Fibroblast of skin of abdomen (primary cell): ENCODE results near the gene RAB2B.
"Not testable (repeated sequence)": the region's sequence is repeated elsewhere in the genome, so short reads cannot be mapped to it uniquely, and the experiment has no call there.

Experiments
- DNase-seq: peaks from one replicate; pipeline ENCODE4 v3.0.0-alpha.2; 2013

The RAB2B gene

GRCh38 chr14:21486640-21487087 is 9.9 kb upstream of the RAB2B start:
- peak; percentile 81 for DNase-seq

DNA sequence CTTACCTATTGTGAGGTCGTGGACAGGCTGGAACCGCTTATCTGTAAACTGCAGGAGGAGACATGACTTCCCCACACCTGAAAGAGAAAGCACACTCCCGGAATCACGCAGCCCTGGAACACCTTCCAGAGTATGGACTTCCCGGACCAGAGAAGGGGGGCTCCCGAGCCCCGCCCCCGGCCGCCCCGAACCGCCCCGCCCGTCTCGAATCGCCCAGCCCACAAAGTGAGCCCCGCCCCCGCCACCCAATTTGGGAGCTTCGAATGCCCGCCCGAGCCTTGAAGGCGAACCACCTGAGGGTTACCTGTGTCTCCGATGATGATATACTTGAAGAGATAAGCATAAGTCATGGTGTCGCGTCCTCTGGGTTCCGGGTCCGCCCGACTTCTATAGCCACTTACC is 235 bp downstream of the RAB2B start:
- no peak for DNase-seq

DNA sequence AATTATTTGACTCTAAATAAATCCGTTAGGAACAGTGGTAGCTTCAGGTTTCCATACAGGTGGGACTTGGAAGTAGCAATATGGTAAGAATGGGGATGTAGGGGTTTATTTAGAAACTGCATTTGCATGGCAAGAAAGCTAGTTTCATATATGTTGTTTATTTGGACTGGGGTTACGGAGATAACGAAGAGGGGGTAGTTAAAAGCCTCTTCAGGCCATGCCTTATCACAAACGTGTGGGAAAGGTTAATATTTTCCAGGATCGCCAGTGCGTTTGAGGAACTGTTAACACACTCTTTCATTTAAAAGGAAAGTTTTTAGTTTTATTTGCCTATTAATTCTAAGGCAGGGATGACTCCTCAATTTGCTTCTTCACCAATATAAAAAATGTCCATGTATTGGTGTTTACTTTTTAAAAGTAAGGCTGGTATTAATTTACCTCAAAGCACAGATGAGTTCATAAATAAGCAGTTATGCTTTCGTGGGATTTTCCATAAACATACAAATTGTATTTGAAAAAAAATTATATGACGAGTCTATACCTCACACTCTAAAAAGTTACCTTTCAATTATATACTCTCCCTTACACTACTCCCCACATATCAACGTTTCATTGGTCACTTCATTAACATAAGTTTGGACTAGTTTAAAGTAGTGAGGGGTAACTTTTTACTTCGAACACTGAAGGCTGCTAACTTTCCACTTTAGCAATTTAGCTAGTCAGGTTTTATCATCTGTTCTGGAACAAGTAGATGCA is 814 bp downstream of the RAB2B start:
- no peak for DNase-seq

DNA sequence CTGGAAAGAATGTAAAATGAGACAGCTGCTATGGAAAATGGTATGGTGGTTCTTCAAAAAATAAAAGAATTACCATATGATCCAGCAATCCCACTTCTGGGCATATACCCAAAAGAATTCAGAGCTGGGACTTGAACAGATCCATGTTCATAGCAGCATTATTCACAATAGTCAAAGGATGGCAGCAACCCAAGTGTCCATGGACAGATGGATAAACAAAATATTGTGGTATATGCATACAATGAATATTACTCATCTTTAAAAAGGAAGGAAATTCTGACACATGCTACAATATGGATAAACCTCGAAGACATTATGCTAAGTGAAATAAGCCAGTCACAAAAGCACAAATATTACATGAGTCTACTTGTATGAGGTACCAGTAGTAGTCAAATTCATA is 9.1 kb downstream of the RAB2B start:
- peak; percentile 93 for DNase-seq

GRCh38 chr14:21455912-21456667 is 20.7 kb downstream of the RAB2B start, which contains the start of gene CHD8:
Gene CHD8, minus strand, starts transcription at chr14:21456123. Its CDS starts 24,480 bp downstream, at chr14:21431643.
- peak; percentile 100 for DNase-seq

DNA sequence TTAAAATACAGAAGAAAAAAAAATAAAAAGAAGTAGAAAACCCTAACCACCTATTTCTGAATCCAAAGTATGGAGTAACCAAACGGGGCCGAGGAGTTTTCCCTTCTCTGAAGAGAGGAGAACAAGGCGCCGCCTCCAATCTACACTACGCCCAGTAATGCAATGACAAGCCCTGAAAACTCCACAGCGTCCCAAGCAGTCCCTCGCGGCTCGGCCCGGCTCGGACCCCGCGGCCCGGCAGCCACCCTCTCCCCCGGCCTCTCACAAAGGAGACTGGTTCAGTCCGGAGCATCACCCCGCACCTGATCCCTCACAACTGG is 21.2 kb downstream of the RAB2B start:
- DNase-seq: no peak

- DNase-seq: no peak
These were observed 21.8 kb downstream of the RAB2B start for GRCh38 chr14:21454843-21455544.

- no peak for DNase-seq
These were observed 26.9 kb downstream of the RAB2B start for GRCh38 chr14:21449899-21450216.

- not testable (repeated sequence) for DNase-seq
These were observed 34.1 kb downstream of the RAB2B start for GRCh38 chr14:21442657-21443056.

DNA sequence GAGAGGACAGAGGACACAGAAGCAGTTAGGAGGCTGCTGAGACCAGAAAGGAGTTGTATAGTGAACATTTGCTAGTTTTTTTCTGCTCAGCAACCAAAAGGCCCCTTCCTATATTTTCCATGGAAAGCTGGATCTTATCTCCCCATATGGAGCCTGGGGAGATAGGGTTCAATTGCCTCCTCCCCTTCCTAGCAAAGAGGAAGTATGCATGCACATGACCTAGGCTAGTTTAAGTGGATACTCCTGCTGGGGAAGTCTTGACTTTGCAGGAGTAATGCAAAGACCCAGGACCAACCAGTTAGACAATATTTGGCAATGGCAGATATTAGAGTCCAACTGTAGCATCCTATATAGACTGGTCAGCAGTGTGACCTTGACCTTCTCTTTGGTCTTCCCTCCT is 35.9 kb downstream of the RAB2B start:
- DNase-seq: no peak

DNA sequence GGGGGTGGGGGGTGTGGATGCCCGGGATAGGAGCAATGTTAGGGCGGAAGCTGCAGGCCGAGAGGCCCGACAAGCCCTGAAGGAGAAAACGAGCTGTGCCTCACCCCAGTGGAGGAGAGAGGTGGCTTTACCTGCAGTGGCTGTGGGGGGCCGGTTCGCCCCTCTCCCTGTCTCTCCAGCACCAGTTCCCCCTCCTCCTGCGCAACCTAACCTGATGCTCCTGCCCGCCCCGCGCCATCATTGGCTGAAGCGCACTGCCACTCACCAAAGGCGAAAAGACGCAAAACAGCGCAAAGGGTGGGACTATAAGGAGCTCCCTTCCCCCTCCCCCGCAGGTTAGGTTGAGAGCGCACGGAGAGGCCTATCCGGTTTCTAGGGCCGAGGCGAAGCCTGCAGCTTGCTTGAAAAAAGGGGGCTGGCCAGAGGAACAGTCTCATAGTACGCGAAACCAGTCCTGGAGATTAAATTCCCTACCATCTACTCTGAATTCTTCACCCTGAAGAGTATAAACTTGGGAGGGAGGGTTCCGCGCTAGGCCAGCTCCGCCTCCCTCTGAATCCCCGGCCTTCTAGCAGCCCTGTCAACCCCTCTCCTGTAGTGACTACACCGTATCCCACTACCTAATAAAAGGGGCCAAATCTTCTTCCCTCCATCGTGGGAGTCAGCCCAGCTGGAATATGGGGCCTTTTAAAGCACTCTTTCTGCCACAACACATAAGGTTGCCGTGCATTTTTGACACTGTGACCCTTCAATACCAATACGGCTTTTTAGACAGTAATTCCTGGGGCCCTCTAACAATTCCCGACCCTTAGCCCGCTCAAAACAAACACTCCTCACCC is 39.5 kb downstream of the RAB2B start:
- peak; percentile 100 for DNase-seq

GRCh38 chr14:21436567-21437062 is 40.1 kb downstream of the RAB2B start:
- DNase-seq: peak; percentile 1

DNA sequence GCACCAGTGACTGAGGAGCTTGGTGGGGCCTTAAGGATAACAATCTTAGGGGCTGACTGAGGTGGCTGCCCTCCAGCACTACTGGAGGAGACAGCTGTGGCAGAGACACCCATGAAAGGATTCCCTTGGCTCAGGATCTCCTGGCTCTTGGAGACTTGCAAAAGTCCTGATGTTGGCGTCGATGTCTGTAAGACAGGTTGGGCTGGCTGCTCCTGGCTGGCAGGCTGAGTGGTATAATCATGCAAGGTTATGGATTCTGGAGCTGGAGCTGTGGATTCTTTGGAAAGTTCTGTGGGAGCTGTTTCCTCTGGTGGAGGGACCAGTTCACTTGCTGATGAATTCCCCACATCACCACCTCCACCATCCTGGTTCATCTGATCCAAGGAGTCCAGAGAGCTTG is 45.6 kb downstream of the RAB2B start:
- no peak for DNase-seq

DNA sequence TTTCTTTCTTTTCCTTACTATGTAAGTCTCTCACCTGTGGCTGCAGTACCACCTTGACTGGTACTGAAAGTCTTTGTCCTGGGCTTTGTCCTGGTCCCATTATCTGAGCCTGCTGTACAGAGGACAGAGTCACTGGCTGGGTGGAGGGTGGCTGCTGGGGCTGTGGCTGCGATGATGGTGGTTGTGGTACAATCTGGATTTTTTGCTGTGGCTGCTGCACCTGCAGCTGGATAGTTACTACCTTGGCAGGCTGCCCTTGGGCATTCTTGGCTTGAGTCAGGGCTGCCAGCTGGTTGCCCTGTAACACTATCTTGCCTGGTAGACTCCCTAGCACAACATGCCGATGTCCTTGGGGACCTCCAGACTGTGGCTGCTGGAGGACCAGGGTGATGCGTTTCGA is 47.8 kb downstream of the RAB2B start:
- DNase-seq: no peak

- no peak for DNase-seq
These were observed 50.1 kb downstream of the RAB2B start for GRCh38 chr14:21426692-21427091.

DNA sequence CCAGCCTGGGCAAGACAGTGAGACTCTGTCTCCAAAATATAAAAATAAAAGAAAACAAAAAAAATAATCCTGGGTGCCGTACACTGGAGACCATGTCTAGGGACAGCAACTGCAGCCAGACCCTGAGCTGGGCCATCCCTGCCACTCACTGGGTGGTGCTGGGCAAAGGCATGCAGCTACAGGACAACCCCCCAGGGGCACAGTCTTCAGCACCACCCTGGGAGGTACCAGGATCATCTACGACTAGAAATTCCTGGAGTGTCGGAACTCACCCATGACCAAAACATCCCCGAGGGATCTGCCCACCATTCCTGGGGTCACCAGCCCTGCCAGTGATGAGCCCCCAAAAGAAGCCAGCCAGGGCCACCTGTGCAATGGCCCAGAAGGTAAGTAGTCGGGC is 57.2 kb downstream of the RAB2B start:
- no peak for DNase-seq

DNA sequence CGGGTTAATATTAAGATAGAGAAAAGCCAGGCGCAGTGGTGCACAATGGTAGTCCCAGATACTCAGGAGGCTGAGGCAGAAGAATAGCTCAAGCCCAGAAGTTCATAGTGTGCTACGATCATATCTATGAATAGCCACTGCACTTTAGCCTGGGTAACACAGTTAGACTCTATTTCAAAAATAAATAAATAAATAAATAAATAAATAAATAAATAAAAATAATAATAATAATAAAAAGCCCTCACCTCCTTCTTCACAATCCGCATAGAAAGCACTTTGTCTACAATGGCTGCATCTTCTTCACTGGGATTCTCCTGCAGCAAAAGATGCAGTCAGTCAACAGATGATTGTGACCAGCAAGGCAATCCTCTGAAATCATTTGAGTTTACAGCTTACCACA is 61.4 kb downstream of the RAB2B start:
- no peak for DNase-seq

DNA sequence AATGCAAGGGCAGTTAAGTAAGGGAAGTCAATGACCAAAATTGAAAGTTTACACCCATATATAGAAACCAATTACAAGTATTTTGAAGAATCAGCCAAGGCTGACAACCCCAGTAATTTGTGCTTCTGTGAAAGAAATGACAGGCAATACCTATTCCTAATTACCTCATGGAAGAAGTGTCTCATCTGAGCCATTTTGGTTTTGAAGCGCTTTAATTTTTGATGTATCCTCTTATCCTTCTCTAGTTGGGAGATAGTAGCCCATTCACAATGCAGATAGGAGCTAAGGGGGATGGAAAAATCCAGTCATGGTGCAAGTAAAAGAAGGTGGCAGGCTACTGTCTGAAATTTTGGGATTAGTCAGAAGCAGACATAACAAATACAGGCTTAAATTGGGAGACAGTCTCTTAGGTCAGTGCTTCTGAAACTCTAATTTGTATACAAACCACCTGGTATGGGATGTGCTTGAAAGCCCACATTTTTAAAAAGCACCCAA is 62.6 kb downstream of the RAB2B start:
- no peak for DNase-seq
